Heart left ventricle (tissue), 16 donors: ENCODE data around the gene GMPPA. TPM values are rescaled to one million over a fixed set of nuclear protein-coding genes. Genes with fewer than 3 reads are reported as not detected.

Source experiments
- ATAC-seq, 4 donors: fragments of 200-7000 bp; cut with Tn5 transposase; one replicate each; pipeline ENCODE4 v1.9.1; 2020 to 2022; ENCODE audit warnings: moderate library complexity in 4 of 4, mild to moderate bottlenecking in 3 of 4, moderate number of reproducible peaks in 1 of 4
- DNase-seq, 5 donors: peaks; one replicate each; pipeline ENCODE4 v3.0.0-alpha.2; 2020
- H3K27ac ChIP-seq, 12 donors: fragments of 200-600 bp; sonication (generic) in 4 of 12; one replicate each; pipeline versions ENCODE4 v1.5.0 to v1.8.0; 2016 to 2022; ENCODE audit warnings: mild to moderate bottlenecking in 2 of 12
- H3K27me3 ChIP-seq, 9 donors: fragments of 200-600 bp; sonication (generic) in 2 of 9; one replicate each; pipeline versions ENCODE4 v1.5.1 to v1.8.0; 2016 to 2022; ENCODE audit warnings: mild to moderate bottlenecking in 3 of 9
- H3K36me3 ChIP-seq, 9 donors: fragments of 200-600 bp; sonication (generic) in 2 of 9; one replicate each; pipeline versions ENCODE4 v1.5.0 to v1.8.0; 2018 to 2022; ENCODE audit warnings: mild to moderate bottlenecking in 2 of 9
- H3K4me1 ChIP-seq, 12 donors: fragments of 200-600 bp; sonication (generic) in 4 of 12; one replicate each; pipeline versions ENCODE4 v1.5.0 to v1.8.0; 2016 to 2022; ENCODE audit warnings: mild to moderate bottlenecking in 3 of 12
- H3K4me3 ChIP-seq, 12 donors: fragments of 200-600 bp; sonication (generic) in 4 of 12; one replicate each; pipeline versions ENCODE4 v1.5.0 to v1.8.0; 2017 to 2022; ENCODE audit warnings: mild to moderate bottlenecking in 9 of 12, moderate library complexity in 4 of 12
- H3K9me3 ChIP-seq, 12 donors: fragments of 200-600 bp; sonication (generic) in 4 of 12; one replicate each; pipeline versions ENCODE4 v1.5.0 to v1.8.0; 2016 to 2022; ENCODE audit warnings: mild to moderate bottlenecking in 1 of 12
- CTCF ChIP-seq, 12 donors: fragments of 200-600 bp; sonication (generic) in 4 of 12; IDR thresholded peaks; one replicate each; pipeline versions ENCODE4 v1.5.0 to v1.8.0; 2018 to 2022; ENCODE audit warnings: antibody characterized with exemption in 12 of 12, mild to moderate bottlenecking in 5 of 12
- POLR2A ChIP-seq, 2 donors: fragments of 450-650 bp; IDR thresholded peaks; one replicate each; pipeline ENCODE4 v1.6.1; 2017; ENCODE audit warnings: antibody characterized with exemption in 2 of 2, mild to moderate bottlenecking in 2 of 2, moderate library complexity in 2 of 2
- WGBS, 4 donors: extraction: QIAGEN DNeasy Blood & Tissue Kit in 2 of 4; methylation state at CpG; one replicate each; pipeline versions ENCODE4 v1.1.5 to v1.1.7; 2013 to 2018; 5-methylcytosine and 5-hydroxymethylcytosine counted together
- intact Hi-C, 10 donors: fragments of 100-400 bp; cut with DNase I; formaldehyde crosslinking; loops; one replicate each; pipeline versions ENCODE4 v1.11.1 to v1.14.2; 2022
- polyA plus RNA-seq, 2 donors: library from polyadenylated mRNA; stranded (reverse); fragments of 200-250 nt; gene quantifications; one replicate each; pipeline ENCODE4 v1.2.3, GENCODE V29; 2013
- total RNA-seq, 9 donors: library from RNA; depleted of rRNA in 2 of 9; stranded (reverse); fragments of >200 nt in 2 of 9; fragmentation: NEBNext Ultra II Directional in 3 of 9; extraction: Animal tissue kit (Norgen Biotek cat#: 25700) in 3 of 9; gene quantifications; one replicate each; pipeline versions ENCODE4 v1.1.0 to v1.2.4, GENCODE V29; 2016 to 2023
- donor health status: ischemic (EF 13 %, LVEDD 7.1; RV severe dilation, severe dysfunction).
- donor health status: healthy with polysubstance abuse.
- donor health status: DM: no; HTN: yes; CAD: no.
- donor health status: DM: no; HTN: no; CAD: no.
- donor health status: ischemic (EF 25% LVEDD 6.9; RV normal size, moderate dysfunction).
- donor health status: ischemic (EF 25% LVEDD 5.7; RV mildly dilated, moderate dysfunction).
- donor health status: healthy.
- donor health status: DM: yes; HTN: yes; CAD: no.
- donor health status: ischemic (EF 35%, LVEDD 5.7; RV mildly dilated, moderate dysfunction).
- donor health status: nonischemic (EF 11% LVEDD 7.7; RV severe dilation, severe dysfunction).
- donor health status: DM: yes; HTN: yes; CAD: no.
- donor health status: PGD.
- donor health status: ischemic (EF 29% LVEDD 5.4; RV normal size, mild dysfunction).
- donor health status: nonischemic (EF 23%, LVEDD 6.1; RV moderate dilation, normal function).

The GMPPA gene
- total and polyA plus RNA-seq, 11 donors = 15.8 to 35.5 (median 20.1) TPM

GRCh38 chr2:219553168-219553417, 54.4 kb downstream of the GMPPA start:
- intact Hi-C loops = loop anchor here in 1 of 10 donors (10.0 kb wide), 1 partner anchor 52 kb away; no protein-coding TSS in a partner anchor
- Histone ChIP-seq H3K4me1 (peaks cover 0 to 21% (median 13%) of the 10 kb centered on the region in 12 donors), H3K27ac (no peak overlapping the region), H3K4me3 (peak overlapping the region; percentile 27 to 75 (median 57)), H3K27me3 (peaks cover 0 to 24% (median 3%) of the 10 kb centered on the region in 9 donors), H3K9me3 (no peaks in the 10 kb centered on the region), H3K36me3 (peaks cover 0 to 30% (median 19%) of the 10 kb centered on the region in 9 donors)
- DNase-seq (no peak), ATAC-seq (no peak)
- TF ChIP-seq CTCF (IDR thresholded peaks at IDR 0.05) (no peak), POLR2A (IDR thresholded peaks at IDR 0.05) (no peak)
- 46 to 49% (median 48%) methylated on average over 7 of the region's 7 CpGs for WGBS, 4 donors

- 79 to 87% (median 84%) methylated on average over 12 of the region's 12 CpGs for WGBS, 4 donors
- H3K27ac ChIP-seq = no peak overlapping the region
- DNase-seq (peak in 1 of 5 donors; percentile 28), ATAC-seq (no peak)
- peaks cover 0 to 33% (median 21%) of the 10 kb centered on the region in 9 donors for H3K36me3 ChIP-seq
- TF ChIP-seq CTCF (IDR thresholded peaks at IDR 0.05) = no peak
- TF ChIP-seq POLR2A (IDR thresholded peaks at IDR 0.05) = no peak
- H3K9me3 ChIP-seq = no peaks in the 10 kb centered on the region
- intact Hi-C loops = loop anchor here in 1 of 10 donors (10.0 kb wide), 1 partner anchor 51 kb away; no protein-coding TSS in a partner anchor
- H3K27me3 ChIP-seq = peaks cover 0 to 24% (median 3%) of the 10 kb centered on the region in 9 donors
- H3K4me3 ChIP-seq = no peak overlapping the region
- H3K4me1 ChIP-seq = peaks cover 0 to 21% (median 13%) of the 10 kb centered on the region in 12 donors
Measured at GRCh38 chr2:219553463-219553963, 54.8 kb downstream of the GMPPA start.

GRCh38 chr2:219554350-219554749, 55.7 kb downstream of the GMPPA start:
- intact Hi-C loops = loop anchor here in 1 of 10 donors (10.0 kb wide), 1 partner anchor 50 kb away; no protein-coding TSS in a partner anchor
- H3K27ac ChIP-seq = no peak overlapping the region
- peaks cover 0 to 24% (median 3%) of the 10 kb centered on the region in 9 donors for H3K27me3 ChIP-seq
- H3K9me3 ChIP-seq = no peaks in the 10 kb centered on the region
- TF ChIP-seq CTCF (IDR thresholded peaks at IDR 0.05) (no peak), POLR2A (IDR thresholded peaks at IDR 0.05) (no peak)
- ATAC-seq = no peak
- peaks cover 0 to 40% (median 22%) of the 10 kb centered on the region in 9 donors for H3K36me3 ChIP-seq
- H3K4me1 ChIP-seq = peaks cover 0 to 21% (median 13%) of the 10 kb centered on the region in 12 donors
- H3K4me3 ChIP-seq = no peak overlapping the region
- 74 to 94% (median 93%) methylated on average over 7 to 15 of the region's 15 CpGs for WGBS, 4 donors
- DNase-seq = peak in 3 of 5 donors; percentile 10 to 61 (median 25)

- DNase-seq (peak in 2 of 5 donors; percentile 11 to 53), ATAC-seq (no peak)
Measured at GRCh38 chr2:219555956-219556355, 57.3 kb downstream of the GMPPA start.

More at GRCh38 chr2:219555956-219556355, 57.3 kb downstream of the GMPPA start:
- Histone ChIP-seq H3K9me3 (no peaks in the 10 kb centered on the region), H3K4me3 (no peak overlapping the region), H3K4me1 (peaks cover 0 to 32% (median 14%) of the 10 kb centered on the region in 12 donors), H3K36me3 (peaks cover 0 to 41% (median 22%) of the 10 kb centered on the region in 9 donors), H3K27me3 (peaks cover 0 to 24% (median 3%) of the 10 kb centered on the region in 9 donors), H3K27ac (no peak overlapping the region)
- intact Hi-C loops = loop anchor here in 1 of 10 donors (10.0 kb wide), 1 partner anchor 49 kb away; no protein-coding TSS in a partner anchor
- 87 to 94% (median 92%) methylated on average over 20 of the region's 20 CpGs for WGBS, 4 donors
- TF ChIP-seq POLR2A (IDR thresholded peaks at IDR 0.05) = no peak
- no peak for TF ChIP-seq CTCF (IDR thresholded peaks at IDR 0.05)
